H7 (cell line): ENCODE measurements around the gene RASD1. TPM values are rescaled to one million over a fixed set of nuclear protein-coding genes. Genes with fewer than 3 reads are reported as not detected.

Source experiments
- DNase-seq: peaks from one replicate; pipeline ENCODE4 v3.0.0; 2012
- H3K27me3 ChIP-seq: 2 replicates; pipeline ENCODE4 v1.6.0; 2011; ENCODE audit warnings: mild to moderate bottlenecking, low read length; ENCODE audit not compliant: control insufficient read depth, insufficient read depth
- H3K36me3 ChIP-seq: replicated peaks from 2 replicates; pipeline ENCODE4 v1.5.1; 2011; ENCODE audit warnings: low read length; ENCODE audit not compliant: control insufficient read depth, insufficient read depth
- H3K4me3 ChIP-seq: 2 replicates; pipeline ENCODE4 v1.5.1; 2011; ENCODE audit warnings: low read depth, mild to moderate bottlenecking, control low read depth, low read length, moderate library complexity; ENCODE audit not compliant: insufficient read depth
- total RNA-seq: library from RNA; depleted of rRNA; stranded (reverse); fragments of >200 nt; shearing (Covaris generic); gene quantifications from 2 replicates; pipeline ENCODE4 v1.2.3, GENCODE V29; 2014

The RASD1 gene
- total RNA-seq, 1 experiment from 2014 or later: 5.6 TPM

- H3K4me3 ChIP-seq: no peak overlapping the region
- H3K27me3 ChIP-seq: no peaks in the 10 kb centered on the region
- H3K36me3 ChIP-seq: no peaks in the 10 kb centered on the region
- DNase-seq: no peak
Measured at GRCh38 chr17:17533901-17534441, 37.8 kb upstream of the RASD1 start.

- H3K27me3 ChIP-seq: no peaks in the 10 kb centered on the region
- no peak overlapping the region for H3K4me3 ChIP-seq
- H3K36me3 ChIP-seq: no peaks in the 10 kb centered on the region
- no peak for DNase-seq
Measured at GRCh38 chr17:17532991-17533390, 36.8 kb upstream of the RASD1 start.

- H3K27me3 ChIP-seq: no peaks in the 10 kb centered on the region
- no peak overlapping the region for H3K4me3 ChIP-seq
- DNase-seq: no peak
- H3K36me3 ChIP-seq: no peaks in the 10 kb centered on the region
Measured at GRCh38 chr17:17531156-17531555, 35.0 kb upstream of the RASD1 start.

- no peak for DNase-seq
- H3K36me3 ChIP-seq: no peaks in the 10 kb centered on the region
- H3K4me3 ChIP-seq: no peak overlapping the region
- no peaks in the 10 kb centered on the region for H3K27me3 ChIP-seq
Measured at GRCh38 chr17:17528696-17529652, 32.8 kb upstream of the RASD1 start.

- Histone ChIP-seq H3K27me3 (no peaks in the 10 kb centered on the region), H3K36me3 (no peaks in the 10 kb centered on the region), H3K4me3 (no peak overlapping the region)
- DNase-seq: no peak
Measured at GRCh38 chr17:17527956-17528500, 31.8 kb upstream of the RASD1 start.

GRCh38 chr17:17527534-17527933, 31.3 kb upstream of the RASD1 start:
- DNase-seq: no peak

GRCh38 chr17:17526369-17526768, 30.2 kb upstream of the RASD1 start:
- no peak overlapping the region for H3K4me3 ChIP-seq
- no peak for DNase-seq
- H3K27me3 ChIP-seq: no peaks in the 10 kb centered on the region
- no peaks in the 10 kb centered on the region for H3K36me3 ChIP-seq

More at GRCh38 chr17:17527534-17527933, 31.3 kb upstream of the RASD1 start:
- H3K27me3 ChIP-seq: no peaks in the 10 kb centered on the region
- H3K4me3 ChIP-seq: no peak overlapping the region
- no peaks in the 10 kb centered on the region for H3K36me3 ChIP-seq

GRCh38 chr17:17525956-17526355, 29.8 kb upstream of the RASD1 start:
- no peak overlapping the region for H3K4me3 ChIP-seq
- H3K27me3 ChIP-seq: no peaks in the 10 kb centered on the region
- no peak for DNase-seq
- no peaks in the 10 kb centered on the region for H3K36me3 ChIP-seq

- DNase-seq: no peak
- H3K27me3 ChIP-seq: no peaks in the 10 kb centered on the region
- H3K36me3 ChIP-seq: no peaks in the 10 kb centered on the region
- no peak overlapping the region for H3K4me3 ChIP-seq
Measured at GRCh38 chr17:17525311-17525710, 29.1 kb upstream of the RASD1 start.

GRCh38 chr17:17523731-17524490, 27.7 kb upstream of the RASD1 start:
- DNase-seq: no peak
- Histone ChIP-seq H3K36me3 (no peaks in the 10 kb centered on the region), H3K4me3 (no peak overlapping the region), H3K27me3 (no peaks in the 10 kb centered on the region)

GRCh38 chr17:17523001-17523730, 27.0 kb upstream of the RASD1 start:
- no peak for DNase-seq
- Histone ChIP-seq H3K4me3 (no peak overlapping the region), H3K27me3 (no peaks in the 10 kb centered on the region), H3K36me3 (no peaks in the 10 kb centered on the region)

GRCh38 chr17:17520599-17521232, 24.5 kb upstream of the RASD1 start:
- H3K27me3 ChIP-seq: no peaks in the 10 kb centered on the region
- DNase-seq: no peak
- no peak overlapping the region for H3K4me3 ChIP-seq
- H3K36me3 ChIP-seq: no peaks in the 10 kb centered on the region

- no peaks in the 10 kb centered on the region for H3K27me3 ChIP-seq
- no peak for DNase-seq
- no peaks in the 10 kb centered on the region for H3K36me3 ChIP-seq
- no peak overlapping the region for H3K4me3 ChIP-seq
Measured at GRCh38 chr17:17519886-17520285, 23.7 kb upstream of the RASD1 start.

- Histone ChIP-seq H3K27me3 (no peaks in the 10 kb centered on the region), H3K4me3 (no peak overlapping the region), H3K36me3 (no peaks in the 10 kb centered on the region)
- DNase-seq: no peak
Measured at GRCh38 chr17:17518951-17519350, 22.8 kb upstream of the RASD1 start.
